Measurements from ENCODE around the gene FLT1. TPM values are rescaled to one million over a fixed set of nuclear protein-coding genes. Genes with fewer than 3 reads are reported as not detected.

Gene FLT1
- polyA plus RNA-seq, 1 donor (not counting 4 experiments of a cell fraction or from before 2014, with no cell fraction given), result 0.01 TPM

- H3K9me3 ChIP-seq (ENCODE audit: control insufficient read depth, low read depth, low read length), result no peaks in the 10 kb centered on the region
- H3K79me2 ChIP-seq (ENCODE audit: control insufficient read depth, insufficient read depth, low read length), result no peaks in the 10 kb centered on the region
- no peaks in the 10 kb centered on the region for H4K20me1 ChIP-seq (ENCODE audit: control insufficient read depth, extremely low read depth, insufficient read depth, low read length)
- DNase-seq (ENCODE audit: low read depth, low spot score), result no peak
- dilution Hi-C loops (cut with MboI; ENCODE audit: extremely low pct_ligation_motif_present, low sequenced_read_pairs), result no loop called here
- no peaks in the 10 kb centered on the region for H3K4me1 ChIP-seq (ENCODE audit: control insufficient read depth, extremely low read depth, insufficient read depth, low read length)
- FAIRE-seq, result no peak
- no peak overlapping the region for H2AFZ ChIP-seq (ENCODE audit: control insufficient read depth, low read length)
- TF ChIP-seq CTCF (optimal IDR thresholded peaks at IDR 0.05 in 1 of 3, IDR thresholded peaks at IDR 0.05 in 1 of 3, conservative IDR thresholded peaks at IDR 0.05 in 1 of 3; ENCODE audit: extremely low read depth in 1 of 3, insufficient read depth in 2 of 3, low read length in 3 of 3), result no peak
- TF ChIP-seq EZH2 (IDR thresholded peaks at IDR 0.05; ENCODE audit: low read length), result no peak
- H3K27ac ChIP-seq (ENCODE audit: control insufficient read depth, insufficient read depth, low read length), result no peak overlapping the region
- H3K4me3 ChIP-seq (ENCODE audit: control insufficient read depth in 2 of 3, extremely low read depth in 1 of 3, insufficient read depth in 2 of 3, low read depth in 1 of 3, low read length in 3 of 3), result no peak overlapping the region
- H3K36me3 ChIP-seq (ENCODE audit: control insufficient read depth in 2 of 2, extremely low read depth in 1 of 2, insufficient read depth in 2 of 2, low read length in 2 of 2), result no peaks in the 10 kb centered on the region
- no peaks in the 10 kb centered on the region for H3K9me1 ChIP-seq (ENCODE audit: control insufficient read depth, extremely low read depth, insufficient read depth, low read length)
- no peak overlapping the region for H3K4me2 ChIP-seq (ENCODE audit: control insufficient read depth, extremely low read depth, insufficient read depth, low read depth, low read length)
- H3K27me3 ChIP-seq (ENCODE audit: control insufficient read depth, extremely low read depth, insufficient read depth, low read length), result peaks cover 17% of the 10 kb centered on the region
- no peak overlapping the region for H3K9ac ChIP-seq (ENCODE audit: control insufficient read depth, extremely low read depth, insufficient read depth, low read length)
These were observed 60.0 kb downstream of the FLT1 start for GRCh38 chr13:28434926-28435325.

- dilution Hi-C loops (cut with MboI; ENCODE audit: extremely low pct_ligation_motif_present, low sequenced_read_pairs), result no loop called here
- H4K20me1 ChIP-seq (ENCODE audit: control insufficient read depth, extremely low read depth, insufficient read depth, low read length), result no peaks in the 10 kb centered on the region
- H3K9me3 ChIP-seq (ENCODE audit: control insufficient read depth, low read depth, low read length), result no peaks in the 10 kb centered on the region
- H3K9me1 ChIP-seq (ENCODE audit: control insufficient read depth, extremely low read depth, insufficient read depth, low read length), result no peaks in the 10 kb centered on the region
- FAIRE-seq (no peak), DNase-seq (ENCODE audit: low read depth, low spot score) (no peak)
- no peak overlapping the region for H3K9ac ChIP-seq (ENCODE audit: control insufficient read depth, extremely low read depth, insufficient read depth, low read length)
- no peak overlapping the region for H3K27ac ChIP-seq (ENCODE audit: control insufficient read depth, insufficient read depth, low read length)
- H3K4me1 ChIP-seq (ENCODE audit: control insufficient read depth, extremely low read depth, insufficient read depth, low read length), result no peaks in the 10 kb centered on the region
- no peak overlapping the region for H3K4me2 ChIP-seq (ENCODE audit: control insufficient read depth, extremely low read depth, insufficient read depth, low read depth, low read length)
- no peak overlapping the region for H3K4me3 ChIP-seq (ENCODE audit: control insufficient read depth in 2 of 3, extremely low read depth in 1 of 3, insufficient read depth in 2 of 3, low read depth in 1 of 3, low read length in 3 of 3)
- TF ChIP-seq EZH2 (IDR thresholded peaks at IDR 0.05; ENCODE audit: low read length) (no peak), CTCF (optimal IDR thresholded peaks at IDR 0.05 in 1 of 3, IDR thresholded peaks at IDR 0.05 in 1 of 3, conservative IDR thresholded peaks at IDR 0.05 in 1 of 3; ENCODE audit: extremely low read depth in 1 of 3, insufficient read depth in 2 of 3, low read length in 3 of 3) (no peak)
- no peaks in the 10 kb centered on the region for H3K36me3 ChIP-seq (ENCODE audit: control insufficient read depth in 2 of 2, extremely low read depth in 1 of 2, insufficient read depth in 2 of 2, low read length in 2 of 2)
- peaks cover 17% of the 10 kb centered on the region for H3K27me3 ChIP-seq (ENCODE audit: control insufficient read depth, extremely low read depth, insufficient read depth, low read length)
- H3K79me2 ChIP-seq (ENCODE audit: control insufficient read depth, insufficient read depth, low read length), result no peaks in the 10 kb centered on the region
- no peak overlapping the region for H2AFZ ChIP-seq (ENCODE audit: control insufficient read depth, low read length)
These were observed 61.9 kb downstream of the FLT1 start for GRCh38 chr13:28432816-28433560.
